Measurements from ENCODE around the gene CHST13. TPM values are rescaled to one million over a fixed set of nuclear protein-coding genes. Genes with fewer than 3 reads are reported as not detected.
"Not testable (repeated sequence)": the region's sequence is repeated elsewhere in the genome, so short reads cannot be mapped to it uniquely, and the experiment has no call there.

Gene CHST13
- total RNA-seq, 1 experiment from 2014 or later = 0.52 TPM

DNA sequence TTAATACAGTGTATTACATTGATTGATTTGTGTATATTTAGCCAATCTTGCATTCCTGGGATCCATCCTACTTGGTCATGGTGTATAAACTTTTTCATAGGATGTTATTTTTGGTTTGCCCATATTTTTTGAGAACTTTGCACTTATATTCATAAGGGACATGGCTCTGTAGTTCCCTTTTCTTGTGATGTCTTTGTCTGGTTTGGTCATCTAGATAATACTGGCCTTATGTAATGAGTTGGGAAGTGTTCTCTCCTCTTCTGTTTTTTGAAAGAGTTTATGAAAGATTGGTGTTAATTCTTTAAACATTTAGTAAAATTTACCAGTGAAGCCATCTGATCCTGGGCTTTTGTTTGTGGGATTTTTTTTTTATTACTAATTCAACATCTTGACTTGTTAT is 9.6 kb downstream of the CHST13 start:
- Histone ChIP-seq H3K36me3 (ENCODE audit: low read depth) (no peaks in the 10 kb centered on the region), H2AFZ (no peak overlapping the region), H3F3A (ENCODE audit: insufficient read depth, low read depth) (no peaks in the 10 kb centered on the region), H3K79me2 (ENCODE audit: low read depth) (no peaks in the 10 kb centered on the region), H3K4me2 (no peak overlapping the region), H3K4me1 (replicated peaks; ENCODE audit: insufficient read depth) (no peaks in the 10 kb centered on the region), H4K20me1 (ENCODE audit: insufficient read depth) (no peaks in the 10 kb centered on the region), H3K4me3 (no peak overlapping the region), H3K27ac (no peak overlapping the region), H3K9me2 (ENCODE audit: insufficient read depth) (no peaks in the 10 kb centered on the region), H3K9me3 (ENCODE audit: insufficient read depth, low read depth) (no peaks in the 10 kb centered on the region), H3K27me3 (ENCODE audit: insufficient read depth, low read depth) (peaks cover 74% of the 10 kb centered on the region)
- TF ChIP-seq, protein P1, sequence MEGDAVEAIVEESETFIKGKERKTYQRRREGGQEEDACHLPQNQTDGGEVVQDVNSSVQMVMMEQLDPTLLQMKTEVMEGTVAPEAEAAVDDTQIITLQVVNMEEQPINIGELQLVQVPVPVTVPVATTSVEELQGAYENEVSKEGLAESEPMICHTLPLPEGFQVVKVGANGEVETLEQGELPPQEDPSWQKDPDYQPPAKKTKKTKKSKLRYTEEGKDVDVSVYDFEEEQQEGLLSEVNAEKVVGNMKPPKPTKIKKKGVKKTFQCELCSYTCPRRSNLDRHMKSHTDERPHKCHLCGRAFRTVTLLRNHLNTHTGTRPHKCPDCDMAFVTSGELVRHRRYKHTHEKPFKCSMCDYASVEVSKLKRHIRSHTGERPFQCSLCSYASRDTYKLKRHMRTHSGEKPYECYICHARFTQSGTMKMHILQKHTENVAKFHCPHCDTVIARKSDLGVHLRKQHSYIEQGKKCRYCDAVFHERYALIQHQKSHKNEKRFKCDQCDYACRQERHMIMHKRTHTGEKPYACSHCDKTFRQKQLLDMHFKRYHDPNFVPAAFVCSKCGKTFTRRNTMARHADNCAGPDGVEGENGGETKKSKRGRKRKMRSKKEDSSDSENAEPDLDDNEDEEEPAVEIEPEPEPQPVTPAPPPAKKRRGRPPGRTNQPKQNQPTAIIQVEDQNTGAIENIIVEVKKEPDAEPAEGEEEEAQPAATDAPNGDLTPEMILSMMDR (conservative IDR thresholded peaks at IDR 0.05) = no peak
- TF ChIP-seq EZH2 (IDR thresholded peaks at IDR 0.05; ENCODE audit: low read depth) = no peak
- BruUV-seq (replicated peaks) = no TSS peak
- no peak for DNase-seq
- POLR2A ChIA-PET (ENCODE audit: unreplicated experiment) = no interaction called here
- intact Hi-C loops (cut with micrococcal nuclease; ENCODE audit: unreplicated experiment) = no loop called here
- CTCF ChIA-PET = no interaction called here

DNA sequence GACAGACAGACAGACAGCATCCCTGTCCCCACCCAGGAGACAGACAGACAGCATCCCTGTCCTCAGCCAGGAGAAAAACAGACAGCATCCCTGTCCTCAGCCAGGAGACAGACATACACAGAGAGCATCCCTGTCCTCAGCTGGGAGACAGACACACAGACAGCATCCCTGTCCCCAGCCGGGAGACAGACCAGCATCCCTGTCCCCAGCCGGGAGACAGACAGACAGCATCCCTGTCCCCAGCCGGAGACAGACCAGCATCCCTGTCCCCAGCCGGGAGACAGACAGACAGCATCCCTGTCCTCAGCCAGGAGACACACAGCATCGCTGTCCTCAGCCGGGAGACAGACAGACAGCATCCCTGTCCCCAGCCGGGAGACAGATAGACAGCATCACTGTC is 10.8 kb downstream of the CHST13 start:
- H3K36me3 ChIP-seq (ENCODE audit: low read depth); POLR2A ChIA-PET (ENCODE audit: unreplicated experiment); H3K4me1 ChIP-seq (replicated peaks; ENCODE audit: insufficient read depth); H2AFZ ChIP-seq; BruUV-seq (replicated peaks); DNase-seq; H3K9me2 ChIP-seq (ENCODE audit: insufficient read depth); H3F3A ChIP-seq (ENCODE audit: insufficient read depth, low read depth); H3K79me2 ChIP-seq (ENCODE audit: low read depth); H4K20me1 ChIP-seq (ENCODE audit: insufficient read depth); H3K4me2 ChIP-seq; H3K4me3 ChIP-seq; H3K9me3 ChIP-seq (ENCODE audit: insufficient read depth, low read depth); H3K27ac ChIP-seq; CTCF ChIA-PET; intact Hi-C loops (cut with micrococcal nuclease; ENCODE audit: unreplicated experiment): not testable (repeated sequence)
- H3K27me3 ChIP-seq (ENCODE audit: insufficient read depth, low read depth) = peaks cover 77% of the 10 kb centered on the region

DNA sequence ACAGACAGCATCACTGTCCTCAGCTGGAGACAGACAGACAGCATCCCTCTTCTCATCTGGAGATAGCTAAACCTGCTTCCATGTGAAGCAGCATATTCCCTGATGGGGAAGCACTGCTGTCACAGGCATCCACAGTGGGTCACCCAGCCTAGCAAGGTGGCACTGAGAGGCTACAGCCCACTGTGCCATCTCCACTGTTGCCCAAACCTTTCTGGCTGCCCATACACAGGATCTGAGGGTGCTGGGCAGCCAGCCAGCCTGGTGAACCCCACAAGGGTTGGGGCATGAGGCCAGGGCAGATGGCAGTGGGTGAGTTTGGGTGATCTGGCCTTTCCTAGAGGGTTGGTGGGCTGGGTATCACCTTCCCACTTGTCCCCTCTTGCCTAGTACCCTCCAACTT is 11.7 kb downstream of the CHST13 start:
- no peak overlapping the region for H3K4me3 ChIP-seq
- no peaks in the 10 kb centered on the region for H3K9me2 ChIP-seq (ENCODE audit: insufficient read depth)
- H4K20me1 ChIP-seq (ENCODE audit: insufficient read depth) = no peaks in the 10 kb centered on the region
- ChIA-PET POLR2A (ENCODE audit: unreplicated experiment) (no interaction called here), CTCF (no interaction called here)
- peaks cover 7% of the 10 kb centered on the region; the same call in 1 of the 2 replicates for H3K4me1 ChIP-seq (replicated peaks; ENCODE audit: insufficient read depth)
- H2AFZ ChIP-seq = no peak overlapping the region
- intact Hi-C loops (cut with micrococcal nuclease; ENCODE audit: unreplicated experiment) = no loop called here
- no peaks in the 10 kb centered on the region for H3K9me3 ChIP-seq (ENCODE audit: insufficient read depth, low read depth)
- no peak overlapping the region for H3K4me2 ChIP-seq
- H3K27me3 ChIP-seq (ENCODE audit: insufficient read depth, low read depth) = peaks cover 77% of the 10 kb centered on the region
- no peak for DNase-seq
- H3K36me3 ChIP-seq (ENCODE audit: low read depth) = no peaks in the 10 kb centered on the region
- H3K79me2 ChIP-seq (ENCODE audit: low read depth) = no peaks in the 10 kb centered on the region
- no peaks in the 10 kb centered on the region for H3F3A ChIP-seq (ENCODE audit: insufficient read depth, low read depth)
- TF ChIP-seq, protein P1 (conservative IDR thresholded peaks at IDR 0.05) = no peak
- TF ChIP-seq EZH2 (IDR thresholded peaks at IDR 0.05; ENCODE audit: low read depth) = no peak
- no TSS peak for BruUV-seq (replicated peaks)
- no peak overlapping the region for H3K27ac ChIP-seq

DNA sequence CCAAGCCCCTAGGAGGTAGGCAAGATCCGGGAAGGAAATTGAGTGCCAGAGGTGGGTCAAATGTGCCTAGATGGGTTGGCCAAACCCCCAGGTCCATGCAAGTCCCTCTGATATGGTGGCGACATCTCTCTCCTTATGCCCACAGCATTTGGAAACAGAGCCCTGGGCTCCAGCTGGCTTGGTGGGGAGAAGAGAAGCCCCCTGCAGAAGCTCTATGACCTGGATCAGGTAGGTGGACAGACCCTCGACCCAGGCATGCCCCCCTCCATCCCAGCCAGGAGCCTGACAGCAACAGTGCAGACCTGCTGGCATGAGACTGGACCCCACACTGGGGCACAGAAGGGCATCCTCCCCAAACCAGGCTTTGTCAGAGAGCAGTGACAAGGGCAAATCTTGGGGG is 12.2 kb downstream of the CHST13 start:
- no peak overlapping the region for H3K4me2 ChIP-seq
- ChIA-PET POLR2A (ENCODE audit: unreplicated experiment) (no interaction called here), CTCF (no interaction called here)
- H3K9me3 ChIP-seq (ENCODE audit: insufficient read depth, low read depth) = no peaks in the 10 kb centered on the region
- no peaks in the 10 kb centered on the region for H4K20me1 ChIP-seq (ENCODE audit: insufficient read depth)
- BruUV-seq (replicated peaks) = no TSS peak
- peaks cover 9% of the 10 kb centered on the region; the same call in 1 of the 2 replicates for H3K4me1 ChIP-seq (replicated peaks; ENCODE audit: insufficient read depth)
- no peak overlapping the region for H3K4me3 ChIP-seq
- no peak overlapping the region for H3K27ac ChIP-seq
- H3K79me2 ChIP-seq (ENCODE audit: low read depth) = no peaks in the 10 kb centered on the region
- H3F3A ChIP-seq (ENCODE audit: insufficient read depth, low read depth) = no peaks in the 10 kb centered on the region
- intact Hi-C loops (cut with micrococcal nuclease; ENCODE audit: unreplicated experiment) = no loop called here
- peaks cover 74% of the 10 kb centered on the region for H3K27me3 ChIP-seq (ENCODE audit: insufficient read depth, low read depth)
- no peaks in the 10 kb centered on the region for H3K9me2 ChIP-seq (ENCODE audit: insufficient read depth)
- TF ChIP-seq EZH2 (IDR thresholded peaks at IDR 0.05; ENCODE audit: low read depth) = no peak
- TF ChIP-seq, protein P1 (conservative IDR thresholded peaks at IDR 0.05) = no peak
- H2AFZ ChIP-seq = no peak overlapping the region
- H3K36me3 ChIP-seq (ENCODE audit: low read depth) = no peaks in the 10 kb centered on the region
- no peak for DNase-seq

Measured in PC-9 (cell line).